Endodermal cell (in vitro differentiated cells): ENCODE results near the gene WFDC5. TPM values are rescaled to one million over a fixed set of nuclear protein-coding genes. Genes with fewer than 3 reads are reported as not detected.

ENCODE experiments used
- DNase-seq: peaks from one replicate; pipeline ENCODE4 v3.0.0-alpha.2; 2017
- H3K27ac ChIP-seq: 2 replicates; pipeline ENCODE4 v1.5.1; 2013; ENCODE audit warnings: mild to moderate bottlenecking, low read depth, low read length, moderate library complexity
- H3K27me3 ChIP-seq: 2 replicates; pipeline ENCODE4 v1.6.1; 2013; ENCODE audit warnings: mild to moderate bottlenecking, low read length, moderate library complexity; ENCODE audit not compliant: insufficient read depth, control insufficient read depth, poor library complexity, severe bottlenecking
- H3K36me3 ChIP-seq: 2 replicates; pipeline ENCODE4 v1.7.0; 2013; ENCODE audit warnings: mild to moderate bottlenecking, low read length, moderate library complexity; ENCODE audit not compliant: control insufficient read depth, insufficient read depth
- H3K4me1 ChIP-seq: one replicate; pipeline ENCODE4 v1.7.0; 2013; ENCODE audit warnings: low read length; ENCODE audit not compliant: control insufficient read depth, insufficient read depth
- H3K4me3 ChIP-seq: 2 replicates; pipeline ENCODE4 v1.5.1; 2013; ENCODE audit warnings: mild to moderate bottlenecking, low read length, moderate library complexity
- H3K9ac ChIP-seq: 2 replicates; pipeline ENCODE4 v1.6.1; 2013; ENCODE audit warnings: mild to moderate bottlenecking, low read length, moderate library complexity; ENCODE audit not compliant: poor library complexity, severe bottlenecking; ENCODE audit errors: extremely low read depth
- H3K9me3 ChIP-seq: 2 replicates; pipeline ENCODE4 v1.6.1; 2013; ENCODE audit warnings: mild to moderate bottlenecking, low read length, moderate library complexity; ENCODE audit not compliant: control insufficient read depth
- H3K27ac Mint-ChIP-seq: 2 replicates; pipeline ENCODE4 v1.8.0; 2020; ENCODE audit warnings: mixed read lengths
- H3K27me3 Mint-ChIP-seq: 2 replicates; pipeline ENCODE4 v1.8.0; 2021; ENCODE audit warnings: mild to moderate bottlenecking, mixed read lengths; ENCODE audit not compliant: insufficient read depth
- H3K36me3 Mint-ChIP-seq: 2 replicates; pipeline ENCODE4 v1.8.0; 2020; ENCODE audit warnings: low read depth, mixed read lengths
- H3K4me1 Mint-ChIP-seq: 2 replicates; pipeline ENCODE4 v1.8.0; 2020; ENCODE audit warnings: mixed read lengths
- H3K4me3 Mint-ChIP-seq: 2 replicates; pipeline ENCODE4 v1.8.0; 2020; ENCODE audit warnings: mild to moderate bottlenecking, moderate library complexity, mixed read lengths
- H3K9me3 Mint-ChIP-seq: 2 replicates; pipeline ENCODE4 v1.8.0; 2020; ENCODE audit warnings: mild to moderate bottlenecking, mixed read lengths
- WGBS, 2 experiments: methylation state at CpG; one replicate each; pipeline versions ENCODE4 v1.1.5 to v1.1.7; 2013; ENCODE audit warnings: missing lambda C conversion rate in 2 of 2, mixed read lengths in 1 of 2; ENCODE audit not compliant: insufficient coverage in 1 of 2, insufficient read length in 1 of 2; 5-methylcytosine and 5-hydroxymethylcytosine counted together
- total RNA-seq, 2 donors: library from RNA; stranded (reverse); fragmentation: NEBNext Ultra II Directional in 1 of 2; extraction: Animal tissue kit (Norgen Biotek cat#: 25700) in 1 of 2; gene quantifications; 2 replicates in 1 of 2; 3 replicates in 1 of 2; pipeline ENCODE4 v1.2.1, GENCODE V29; 2021
- TF ChIP-seq, protein P1 (sequence below): fragments of 200-600 bp; sonication (generic); conservative IDR thresholded peaks from 2 replicates; pipeline ENCODE4 v1.5.0; 2021; ENCODE audit warnings: antibody characterized with exemption, mild to moderate bottlenecking

Gene WFDC5
- total RNA-seq, 2 donors from 2014 or later = not detected

DNA sequence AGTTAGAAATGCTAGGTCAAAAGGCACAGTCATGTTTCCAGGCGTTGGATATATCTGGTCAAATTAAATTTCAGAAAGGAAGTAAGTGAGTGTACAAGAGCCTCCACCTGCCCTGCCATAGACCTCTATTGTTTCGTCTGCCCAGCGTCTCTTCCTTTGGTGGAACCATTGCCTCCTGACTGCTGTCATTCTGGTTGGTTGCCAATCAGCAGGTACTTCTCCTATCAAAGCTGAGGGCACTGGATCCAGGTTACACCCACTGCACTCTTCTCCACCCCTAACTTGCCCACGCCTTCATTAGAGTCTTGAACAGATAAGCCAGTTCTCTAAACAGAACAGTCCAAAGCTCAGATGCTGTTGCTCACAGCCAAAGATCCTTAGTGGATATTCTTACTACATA, 2.6 kb upstream of the WFDC5 start:
- Mint-ChIP-seq H3K4me3 (no peak overlapping the region), H3K9me3 (no peaks in the 10 kb centered on the region), H3K36me3 (no peaks in the 10 kb centered on the region), H3K4me1 (no peaks in the 10 kb centered on the region), H3K27ac (no peak overlapping the region), H3K27me3 (no peaks in the 10 kb centered on the region)
- 87 to 88% methylated on average over 4 of the region's 4 CpGs for WGBS, 2 experiments
- DNase-seq = no peak
- Histone ChIP-seq H3K4me3 (no peak overlapping the region), H3K27ac (no peak overlapping the region), H3K36me3 (no peaks in the 10 kb centered on the region), H3K4me1 (no peaks in the 10 kb centered on the region), H3K27me3 (no peaks in the 10 kb centered on the region), H3K9ac (no peak overlapping the region), H3K9me3 (no peaks in the 10 kb centered on the region)
- TF ChIP-seq, protein P1, sequence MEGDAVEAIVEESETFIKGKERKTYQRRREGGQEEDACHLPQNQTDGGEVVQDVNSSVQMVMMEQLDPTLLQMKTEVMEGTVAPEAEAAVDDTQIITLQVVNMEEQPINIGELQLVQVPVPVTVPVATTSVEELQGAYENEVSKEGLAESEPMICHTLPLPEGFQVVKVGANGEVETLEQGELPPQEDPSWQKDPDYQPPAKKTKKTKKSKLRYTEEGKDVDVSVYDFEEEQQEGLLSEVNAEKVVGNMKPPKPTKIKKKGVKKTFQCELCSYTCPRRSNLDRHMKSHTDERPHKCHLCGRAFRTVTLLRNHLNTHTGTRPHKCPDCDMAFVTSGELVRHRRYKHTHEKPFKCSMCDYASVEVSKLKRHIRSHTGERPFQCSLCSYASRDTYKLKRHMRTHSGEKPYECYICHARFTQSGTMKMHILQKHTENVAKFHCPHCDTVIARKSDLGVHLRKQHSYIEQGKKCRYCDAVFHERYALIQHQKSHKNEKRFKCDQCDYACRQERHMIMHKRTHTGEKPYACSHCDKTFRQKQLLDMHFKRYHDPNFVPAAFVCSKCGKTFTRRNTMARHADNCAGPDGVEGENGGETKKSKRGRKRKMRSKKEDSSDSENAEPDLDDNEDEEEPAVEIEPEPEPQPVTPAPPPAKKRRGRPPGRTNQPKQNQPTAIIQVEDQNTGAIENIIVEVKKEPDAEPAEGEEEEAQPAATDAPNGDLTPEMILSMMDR = no peak

DNA sequence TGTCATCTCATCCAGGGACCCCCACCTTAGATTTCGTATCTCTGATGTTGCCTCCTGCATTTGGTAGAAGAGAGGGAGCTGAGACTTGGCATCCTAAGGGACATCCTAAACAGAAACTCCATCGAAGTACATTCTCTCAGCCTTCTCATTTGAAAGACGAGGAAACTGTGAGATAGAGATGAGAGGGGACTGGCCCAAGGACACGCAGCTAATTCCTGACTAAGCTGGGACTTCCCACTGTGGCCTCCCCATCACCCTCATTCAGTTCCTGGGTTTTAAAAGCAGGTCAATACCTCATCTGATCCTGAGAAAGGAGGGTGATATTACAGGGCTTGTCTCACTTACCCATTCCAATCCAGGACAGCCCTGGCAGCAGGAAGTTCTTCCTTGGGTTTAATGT, 855 bp upstream of the WFDC5 start:
- WGBS, 2 experiments = 89 to 95% methylated on average over 3 to 4 of the region's 4 CpGs
- H3K4me3 Mint-ChIP-seq = no peak overlapping the region
- no peaks in the 10 kb centered on the region for H3K9me3 Mint-ChIP-seq
- no peaks in the 10 kb centered on the region for H3K36me3 Mint-ChIP-seq
- Histone ChIP-seq H3K9me3 (no peaks in the 10 kb centered on the region), H3K4me3 (no peak overlapping the region), H3K4me1 (no peaks in the 10 kb centered on the region), H3K27ac (no peak overlapping the region), H3K9ac (no peak overlapping the region), H3K36me3 (no peaks in the 10 kb centered on the region), H3K27me3 (no peaks in the 10 kb centered on the region)
- no peaks in the 10 kb centered on the region for H3K4me1 Mint-ChIP-seq
- no peak for DNase-seq
- no peaks in the 10 kb centered on the region for H3K27me3 Mint-ChIP-seq
- H3K27ac Mint-ChIP-seq = no peak overlapping the region
- TF ChIP-seq, protein P1 = no peak

DNA sequence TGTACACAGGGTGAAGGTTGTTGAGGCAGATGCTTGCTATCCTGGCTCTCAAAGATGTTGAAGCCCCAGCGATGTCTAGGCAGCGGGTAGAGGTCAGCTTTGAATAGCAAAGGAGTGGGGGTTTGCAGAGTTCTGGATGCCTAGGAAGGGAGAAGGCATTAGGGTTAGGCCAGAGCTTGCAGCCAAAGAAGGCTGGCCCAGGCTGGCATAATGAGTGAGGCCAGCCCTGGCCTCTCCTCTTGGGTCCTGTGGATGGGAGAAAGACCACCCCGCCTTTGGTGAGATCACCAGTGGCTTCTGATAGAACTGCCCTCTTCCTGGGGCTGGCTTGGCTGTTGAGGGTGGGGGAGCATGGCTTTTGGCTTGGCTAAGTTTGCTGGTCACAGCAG, 406 bp upstream of the WFDC5 start:
- H3K27me3 Mint-ChIP-seq = no peaks in the 10 kb centered on the region
- Histone ChIP-seq H3K4me3 (no peak overlapping the region), H3K9me3 (no peaks in the 10 kb centered on the region), H3K27me3 (no peaks in the 10 kb centered on the region), H3K9ac (no peak overlapping the region), H3K4me1 (no peaks in the 10 kb centered on the region), H3K36me3 (no peaks in the 10 kb centered on the region), H3K27ac (no peak overlapping the region)
- no peaks in the 10 kb centered on the region for H3K9me3 Mint-ChIP-seq
- DNase-seq = no peak
- 87 to 100% methylated on average over 2 to 3 of the region's 3 CpGs for WGBS, 2 experiments
- peak overlapping the region; percentile 26 for H3K27ac Mint-ChIP-seq
- no peaks in the 10 kb centered on the region for H3K36me3 Mint-ChIP-seq
- no peak overlapping the region for H3K4me3 Mint-ChIP-seq
- TF ChIP-seq, protein P1 = no peak
- H3K4me1 Mint-ChIP-seq = no peaks in the 10 kb centered on the region
